Caco-2 (cell line): ENCODE results near the gene IP6K1. TPM values are rescaled to one million over a fixed set of nuclear protein-coding genes. Genes with fewer than 3 reads are reported as not detected.
"Not testable (repeated sequence)": the region's sequence is repeated elsewhere in the genome, so short reads cannot be mapped to it uniquely, and the experiment has no call there.

Experiments
- BruUV-seq: library from RNA; stranded (reverse); fragments of 400-500 nt; replicated peaks from 2 replicates; lab custom pipeline; 2021; lab: Mats Ljungman, UMichigan
- CTCF ChIA-PET: fragments of 300-600 bp; sonication (Branson Sonifier 250); formaldehyde crosslinking; loops from one replicate; lab custom pipeline; 2022; ENCODE audit warnings: antibody characterized with exemption; lab: Charles Lee
- POLR2A ChIA-PET: fragments of 300-600 bp; sonication (Branson Sonifier 250); formaldehyde crosslinking; loops from one replicate; lab custom pipeline; 2022; ENCODE audit warnings: antibody characterized with exemption; lab: Charles Lee
- DNase-seq, 2 experiments: peaks; one replicate each; pipeline versions ENCODE4 v3.0.0 to v3.0.0-alpha.2; 2020 to 2022
- H3K27me3 ChIP-seq: replicated peaks from 2 replicates; pipeline ENCODE4 v1.6.0; 2011; ENCODE audit warnings: low read length; ENCODE audit not compliant: control insufficient read depth, insufficient read depth
- H3K36me3 ChIP-seq: 2 replicates; pipeline ENCODE4 v1.5.1; 2011; ENCODE audit warnings: low read length; ENCODE audit not compliant: control insufficient read depth, insufficient read depth
- H3K4me1 ChIP-seq: fragments of 250-450 bp; sonication (Bioruptor Pico); 2 replicates; pipeline ENCODE4 v1.5.1; 2020; ENCODE audit warnings: mild to moderate bottlenecking
- H3K4me3 ChIP-seq: 2 replicates; pipeline ENCODE4 v1.5.1; 2011; ENCODE audit warnings: low read depth, mild to moderate bottlenecking, control low read depth, low read length
- H3K9me3 ChIP-seq: fragments of 250-450 bp; sonication (Bioruptor Pico); 2 replicates; pipeline ENCODE4 v1.5.1; 2020; ENCODE audit warnings: mild to moderate bottlenecking, moderate library complexity
- H3K27ac Mint-ChIP-seq: one replicate; pipeline ENCODE4 v1.8.0; 2022; ENCODE audit warnings: mixed read lengths; ENCODE audit not compliant: unreplicated experiment
- H3K27me3 Mint-ChIP-seq: one replicate; pipeline ENCODE4 v1.8.0; 2022; ENCODE audit warnings: mixed read lengths; ENCODE audit not compliant: insufficient read depth, unreplicated experiment
- H3K36me3 Mint-ChIP-seq: one replicate; pipeline ENCODE4 v1.8.0; 2022; ENCODE audit warnings: mild to moderate bottlenecking, mixed read lengths; ENCODE audit not compliant: insufficient read depth, unreplicated experiment
- H3K4me1 Mint-ChIP-seq: one replicate; pipeline ENCODE4 v1.8.0; 2022; ENCODE audit warnings: low read depth, mixed read lengths; ENCODE audit not compliant: unreplicated experiment
- H3K4me3 Mint-ChIP-seq: one replicate; pipeline ENCODE4 v1.8.0; 2022; ENCODE audit warnings: mild to moderate bottlenecking, moderate library complexity, mixed read lengths; ENCODE audit not compliant: unreplicated experiment
- H3K9me3 Mint-ChIP-seq: one replicate; pipeline ENCODE4 v1.8.0; 2022; ENCODE audit warnings: mixed read lengths; ENCODE audit not compliant: unreplicated experiment
- CTCF ChIP-seq, 2 experiments: fragments of 200-600 bp in 1 of 2; IDR thresholded peaks; 1 replicate in 1 of 2; 2 replicates in 1 of 2; pipeline versions ENCODE4 v1.5.1 to v1.8.0; 2011 to 2022; ENCODE audit warnings: antibody characterized with exemption in 1 of 2, control low read depth in 1 of 2, inconsistent platforms in 1 of 2, low read depth in 1 of 2, low read length in 1 of 2, mild to moderate bottlenecking in 1 of 2, moderate library complexity in 1 of 2; ENCODE audit not compliant: insufficient read depth in 1 of 2, severe bottlenecking in 1 of 2, unreplicated experiment in 1 of 2
- intact Hi-C: fragments of 100-400 bp; cut with micrococcal nuclease; formaldehyde crosslinking; loops from one replicate; pipeline ENCODE4 v1.10.0; 2022; ENCODE audit not compliant: unreplicated experiment
- total RNA-seq: library from RNA; stranded (reverse); gene quantifications from 2 replicates; pipeline ENCODE4 v1.2.3, GENCODE V29; 2022

The IP6K1 gene
- total RNA-seq, 1 experiment from 2014 or later: 35.5 TPM

GRCh38 chr3:49787536-49787935, 1.2 kb upstream of the IP6K1 start:
- Histone ChIP-seq H3K4me1 (peaks cover 7% of the 10 kb centered on the region; the same call in 1 of the 2 replicates), H3K36me3 (peaks cover under 1% of the 10 kb centered on the region; the same call in 1 of the 2 replicates), H3K9me3 (no peaks in the 10 kb centered on the region), H3K4me3 (no peak overlapping the region), H3K27me3 (no peaks in the 10 kb centered on the region)
- peaks cover 13% of the 10 kb centered on the region for H3K36me3 Mint-ChIP-seq
- peak overlapping the region; percentile 85 for H3K4me3 Mint-ChIP-seq
- no peak for TF ChIP-seq CTCF (IDR thresholded peaks at IDR 0.05; ENCODE audit: insufficient read depth in 1 of 2, low read depth in 1 of 2, low read length in 1 of 2, severe bottlenecking in 1 of 2, unreplicated experiment in 1 of 2)
- peak overlapping the region; percentile 90 for H3K27ac Mint-ChIP-seq
- no peak for DNase-seq
- POLR2A ChIA-PET: interaction anchor here (0.9 kb wide), 1 partner anchor 142 kb away, joined by 3 read pairs; the partner anchor contains the start of gene MON1A
- CTCF ChIA-PET: interaction anchor here (0.8 kb wide), 1 partner anchor 15 kb away, joined by 5 read pairs; the partner anchor contains the start of gene INKA1
- intact Hi-C loops: loop anchor here (2.0 to 5.0 kb wide), 2 partner anchors 15 to 65 kb away; partner anchors contain the start of genes GMPPB and INKA1
- no peaks in the 10 kb centered on the region for H3K9me3 Mint-ChIP-seq
- H3K4me1 Mint-ChIP-seq: no peaks in the 10 kb centered on the region
- no peaks in the 10 kb centered on the region for H3K27me3 Mint-ChIP-seq
- no TSS peak for BruUV-seq

GRCh38 chr3:49787182-49787464, 781 bp upstream of the IP6K1 start:
- Histone ChIP-seq H3K36me3 (peaks cover 1% of the 10 kb centered on the region; the same call in 1 of the 2 replicates), H3K4me3 (peak overlapping the region; percentile 42), H3K9me3 (no peaks in the 10 kb centered on the region), H3K4me1 (peaks cover 11% of the 10 kb centered on the region), H3K27me3 (no peaks in the 10 kb centered on the region)
- H3K4me3 Mint-ChIP-seq: peak overlapping the region; percentile 85
- no peaks in the 10 kb centered on the region for H3K27me3 Mint-ChIP-seq
- ChIA-PET CTCF (interaction anchor here (0.8 kb wide), 1 partner anchor 16 kb away, joined by 5 read pairs; the partner anchor contains the start of gene INKA1), POLR2A (interaction anchor here (0.9 kb wide), 1 partner anchor 143 kb away, joined by 3 read pairs; the partner anchor contains the start of gene MON1A)
- H3K4me1 Mint-ChIP-seq: no peaks in the 10 kb centered on the region
- H3K9me3 Mint-ChIP-seq: no peaks in the 10 kb centered on the region
- H3K27ac Mint-ChIP-seq: peak overlapping the region; percentile 90
- intact Hi-C loops: loop anchor here (2.0 to 5.0 kb wide), 2 partner anchors 16 to 65 kb away; partner anchors contain the start of genes GMPPB and INKA1
- H3K36me3 Mint-ChIP-seq: peaks cover 17% of the 10 kb centered on the region
- TSS peak; percentile 96 for BruUV-seq
- no peak for TF ChIP-seq CTCF (IDR thresholded peaks at IDR 0.05; ENCODE audit: insufficient read depth in 1 of 2, low read depth in 1 of 2, low read length in 1 of 2, severe bottlenecking in 1 of 2, unreplicated experiment in 1 of 2)
- DNase-seq: no peak

- H3K4me1 Mint-ChIP-seq: peaks cover 6% of the 10 kb centered on the region
- CTCF ChIA-PET: interaction anchor here (0.6 to 1.2 kb wide), 3 partner anchors 17 to 116 kb away, joined by 3 to 11 read pairs (median 3); partner anchors contain the start of gene INKA1
- intact Hi-C loops: loop anchor here (2.0 to 5.0 kb wide), 2 partner anchors 17 to 63 kb away; partner anchors contain the start of genes GMPPB and INKA1
- peaks cover 26% of the 10 kb centered on the region for H3K36me3 Mint-ChIP-seq
- no peak for DNase-seq
- no peaks in the 10 kb centered on the region for H3K9me3 ChIP-seq
- H3K27me3 Mint-ChIP-seq: no peaks in the 10 kb centered on the region
- POLR2A ChIA-PET: interaction anchor here (0.5 to 1.1 kb wide), 4 partner anchors 19 to 536 kb away, joined by 3 to 11 read pairs (median 4); partner anchors contain the start of gene GMPPB
- peak overlapping the region; percentile 71 for H3K4me3 ChIP-seq
- no peaks in the 10 kb centered on the region for H3K27me3 ChIP-seq
- peaks cover 23% of the 10 kb centered on the region for H3K4me1 ChIP-seq
- TF ChIP-seq CTCF (IDR thresholded peaks at IDR 0.05; ENCODE audit: insufficient read depth in 1 of 2, low read depth in 1 of 2, low read length in 1 of 2, severe bottlenecking in 1 of 2, unreplicated experiment in 1 of 2): no peak
- H3K9me3 Mint-ChIP-seq: no peaks in the 10 kb centered on the region
- BruUV-seq: no TSS peak
- peak overlapping the region; percentile 90 for H3K27ac Mint-ChIP-seq
- H3K36me3 ChIP-seq: peaks cover 1% of the 10 kb centered on the region; the same call in 1 of the 2 replicates
- H3K4me3 Mint-ChIP-seq: peak overlapping the region; percentile 85
These were observed 581 bp downstream of the IP6K1 start for GRCh38 chr3:49785565-49786356.

GRCh38 chr3:49782277-49782676, 4.1 kb downstream of the IP6K1 start:
- H3K27ac Mint-ChIP-seq, H3K4me3 Mint-ChIP-seq, CTCF ChIA-PET, H3K9me3 ChIP-seq, H3K4me3 ChIP-seq, DNase-seq, H3K9me3 Mint-ChIP-seq, H3K36me3 ChIP-seq, intact Hi-C loops, BruUV-seq, H3K27me3 ChIP-seq, H3K27me3 Mint-ChIP-seq: not testable (repeated sequence)
- Mint-ChIP-seq H3K4me1 (peaks cover 14% of the 10 kb centered on the region), H3K36me3 (peaks cover 52% of the 10 kb centered on the region)
- POLR2A ChIA-PET: interaction anchor here (0.6 kb wide), 1 partner anchor 694 kb away, joined by 4 read pairs; no protein-coding TSS in a partner anchor
- H3K4me1 ChIP-seq: peaks cover 26% of the 10 kb centered on the region
